Astrocyte (in vitro differentiated cells and primary cell): ENCODE data around the gene PSME3.

Experiments used
- EZH2 ChIP-seq: IDR thresholded peaks from 2 replicates; pipeline ENCODE4 v1.6.1; 2012; ENCODE audit warnings: mild to moderate bottlenecking, low read length, inconsistent platforms; ENCODE audit not compliant: insufficient read depth
- TF ChIP-seq, protein P1 (sequence below): IDR thresholded peaks from 2 replicates; pipeline ENCODE4 v1.5.1; 2011; ENCODE audit warnings: low read depth, mild to moderate bottlenecking, inconsistent platforms, low read length, moderate library complexity; ENCODE audit not compliant: insufficient read depth

GRCh38 chr17:42850954-42851353 lies 17.8 kb downstream of the PSME3 start, which contains the start of gene AOC3:
- TF ChIP-seq, protein P1, sequence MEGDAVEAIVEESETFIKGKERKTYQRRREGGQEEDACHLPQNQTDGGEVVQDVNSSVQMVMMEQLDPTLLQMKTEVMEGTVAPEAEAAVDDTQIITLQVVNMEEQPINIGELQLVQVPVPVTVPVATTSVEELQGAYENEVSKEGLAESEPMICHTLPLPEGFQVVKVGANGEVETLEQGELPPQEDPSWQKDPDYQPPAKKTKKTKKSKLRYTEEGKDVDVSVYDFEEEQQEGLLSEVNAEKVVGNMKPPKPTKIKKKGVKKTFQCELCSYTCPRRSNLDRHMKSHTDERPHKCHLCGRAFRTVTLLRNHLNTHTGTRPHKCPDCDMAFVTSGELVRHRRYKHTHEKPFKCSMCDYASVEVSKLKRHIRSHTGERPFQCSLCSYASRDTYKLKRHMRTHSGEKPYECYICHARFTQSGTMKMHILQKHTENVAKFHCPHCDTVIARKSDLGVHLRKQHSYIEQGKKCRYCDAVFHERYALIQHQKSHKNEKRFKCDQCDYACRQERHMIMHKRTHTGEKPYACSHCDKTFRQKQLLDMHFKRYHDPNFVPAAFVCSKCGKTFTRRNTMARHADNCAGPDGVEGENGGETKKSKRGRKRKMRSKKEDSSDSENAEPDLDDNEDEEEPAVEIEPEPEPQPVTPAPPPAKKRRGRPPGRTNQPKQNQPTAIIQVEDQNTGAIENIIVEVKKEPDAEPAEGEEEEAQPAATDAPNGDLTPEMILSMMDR: no peak
- TF ChIP-seq EZH2: no peak
